BE2C (cell line): ENCODE measurements around the gene GPR37L1.
"Not testable (repeated sequence)": the region's sequence is repeated elsewhere in the genome, so short reads cannot be mapped to it uniquely, and the experiment has no call there.

ENCODE experiments used
- DNase-seq: peaks from one replicate; pipeline ENCODE4 v3.0.0-alpha.2; 2020
- H3K27me3 ChIP-seq: fragments of 250-450 bp; sonication (Bioruptor Pico); 2 replicates; pipeline ENCODE4 v1.5.1; 2020; ENCODE audit warnings: mild to moderate bottlenecking
- H3K36me3 ChIP-seq: fragments of 250-450 bp; sonication (Bioruptor Pico); 2 replicates; pipeline ENCODE4 v1.5.1; 2020; ENCODE audit warnings: mild to moderate bottlenecking
- H3K4me1 ChIP-seq: fragments of 250-450 bp; sonication (Bioruptor Pico); 2 replicates; pipeline ENCODE4 v1.5.1; 2020
- H3K4me3 ChIP-seq: 2 replicates; pipeline ENCODE4 v1.5.1; 2011; ENCODE audit warnings: low read depth, low read length
- H3K9me3 ChIP-seq: fragments of 250-450 bp; sonication (Bioruptor Pico); 2 replicates; pipeline ENCODE4 v1.5.1; 2020
- CTCF ChIP-seq: IDR thresholded peaks from 2 replicates; pipeline ENCODE4 v1.5.1; 2012; ENCODE audit warnings: mild to moderate bottlenecking, low read depth, low read length

GPR37L1 gene

DNA sequence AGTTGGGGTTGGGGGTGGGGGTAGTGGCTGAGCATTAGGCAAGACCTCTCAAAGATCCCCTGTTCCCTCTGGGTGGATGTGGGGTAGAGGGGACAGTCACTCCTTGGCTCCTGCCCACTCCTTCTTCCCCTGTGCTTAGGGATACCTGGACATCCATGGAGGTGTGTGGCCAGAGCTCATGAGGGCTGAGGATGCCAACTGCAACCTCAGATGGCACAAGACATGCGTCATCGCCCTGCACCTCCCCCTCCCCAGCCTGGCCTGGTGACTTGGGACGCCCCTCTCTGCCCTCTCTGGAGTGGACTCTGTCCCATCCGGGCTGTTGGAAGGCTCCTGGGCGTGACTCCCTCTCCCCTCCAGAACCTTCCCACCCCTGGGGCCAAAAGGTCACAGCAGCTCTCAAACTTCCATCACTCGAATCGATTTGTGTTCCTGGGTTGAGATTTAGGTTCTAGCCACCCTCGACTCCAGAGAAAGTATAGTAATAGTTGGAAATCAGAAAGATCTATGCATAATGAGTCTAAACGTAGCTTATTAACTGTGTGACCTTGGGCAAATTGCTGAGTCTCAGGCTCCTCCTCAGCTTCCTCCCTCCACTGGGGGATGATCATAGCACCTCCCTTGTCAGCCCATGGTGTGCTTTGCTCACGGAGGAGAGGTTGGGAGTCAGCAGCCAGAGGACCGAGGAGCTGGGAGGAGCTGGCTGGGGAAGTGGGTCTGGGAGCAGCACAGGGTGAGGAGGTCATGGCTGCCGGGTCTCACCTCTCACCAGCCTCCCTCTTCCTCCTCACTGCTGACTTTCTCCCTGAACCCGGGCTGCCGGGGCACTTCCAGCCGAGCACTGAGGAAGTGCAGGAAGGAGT is 39.9 kb downstream of the GPR37L1 start:
- no peak for TF ChIP-seq CTCF
- H3K4me3 ChIP-seq = no peak overlapping the region
- no peaks in the 10 kb centered on the region for H3K27me3 ChIP-seq
- DNase-seq = no peak
- H3K36me3 ChIP-seq = no peaks in the 10 kb centered on the region
- H3K9me3 ChIP-seq = no peaks in the 10 kb centered on the region
- peaks cover 3% of the 10 kb centered on the region for H3K4me1 ChIP-seq

GRCh38 chr1:202163281-202164270 is 40.9 kb downstream of the GPR37L1 start:
- Histone ChIP-seq H3K4me1 (peaks cover 9% of the 10 kb centered on the region), H3K4me3 (no peak overlapping the region), H3K36me3 (no peaks in the 10 kb centered on the region), H3K9me3 (no peaks in the 10 kb centered on the region), H3K27me3 (no peaks in the 10 kb centered on the region)
- no peak for DNase-seq
- TF ChIP-seq CTCF = no peak

GRCh38 chr1:202164271-202165037 is 41.7 kb downstream of the GPR37L1 start:
- H3K4me3 ChIP-seq = no peak overlapping the region
- no peak for TF ChIP-seq CTCF
- peaks cover 9% of the 10 kb centered on the region for H3K4me1 ChIP-seq
- H3K9me3 ChIP-seq = no peaks in the 10 kb centered on the region
- H3K36me3 ChIP-seq = no peaks in the 10 kb centered on the region
- no peak for DNase-seq
- no peaks in the 10 kb centered on the region for H3K27me3 ChIP-seq

DNA sequence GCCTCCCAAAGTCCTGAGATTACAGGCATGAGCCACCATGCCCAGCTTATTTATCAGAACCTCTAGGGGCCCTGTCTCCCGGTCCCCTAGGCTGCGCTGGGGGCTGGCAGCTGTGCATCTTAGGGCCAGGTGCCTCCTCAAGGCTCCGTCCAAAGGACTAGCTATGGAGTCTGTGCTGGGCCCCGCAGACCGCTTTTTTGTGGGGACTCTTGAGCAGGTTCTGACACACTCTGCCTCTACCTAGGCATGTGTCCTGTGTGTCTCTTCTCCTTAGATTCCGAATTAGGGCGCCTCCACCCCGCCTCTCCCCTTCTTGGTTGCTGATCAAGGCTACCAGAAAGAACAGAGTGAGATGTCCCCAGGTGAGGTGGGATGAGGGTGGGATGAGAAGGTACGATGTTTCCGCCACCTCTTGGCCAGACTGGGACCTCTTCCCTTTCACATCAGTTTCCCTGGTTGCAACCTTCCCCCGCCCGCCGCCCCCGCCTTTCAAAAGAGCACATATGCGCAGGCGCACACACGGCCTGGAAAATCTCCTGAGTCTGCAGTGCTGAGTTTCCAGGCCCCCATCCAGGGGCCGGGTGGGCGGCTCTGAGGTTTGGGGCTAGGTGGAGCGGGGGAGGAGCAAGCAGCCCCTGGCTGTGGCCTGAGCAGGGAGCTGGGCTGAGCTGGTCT is 42.7 kb downstream of the GPR37L1 start:
- H3K27me3 ChIP-seq = no peaks in the 10 kb centered on the region
- no peak overlapping the region for H3K4me3 ChIP-seq
- peaks cover 9% of the 10 kb centered on the region for H3K4me1 ChIP-seq
- DNase-seq = no peak
- H3K36me3 ChIP-seq = no peaks in the 10 kb centered on the region
- H3K9me3 ChIP-seq = no peaks in the 10 kb centered on the region
- TF ChIP-seq CTCF = no peak

DNA sequence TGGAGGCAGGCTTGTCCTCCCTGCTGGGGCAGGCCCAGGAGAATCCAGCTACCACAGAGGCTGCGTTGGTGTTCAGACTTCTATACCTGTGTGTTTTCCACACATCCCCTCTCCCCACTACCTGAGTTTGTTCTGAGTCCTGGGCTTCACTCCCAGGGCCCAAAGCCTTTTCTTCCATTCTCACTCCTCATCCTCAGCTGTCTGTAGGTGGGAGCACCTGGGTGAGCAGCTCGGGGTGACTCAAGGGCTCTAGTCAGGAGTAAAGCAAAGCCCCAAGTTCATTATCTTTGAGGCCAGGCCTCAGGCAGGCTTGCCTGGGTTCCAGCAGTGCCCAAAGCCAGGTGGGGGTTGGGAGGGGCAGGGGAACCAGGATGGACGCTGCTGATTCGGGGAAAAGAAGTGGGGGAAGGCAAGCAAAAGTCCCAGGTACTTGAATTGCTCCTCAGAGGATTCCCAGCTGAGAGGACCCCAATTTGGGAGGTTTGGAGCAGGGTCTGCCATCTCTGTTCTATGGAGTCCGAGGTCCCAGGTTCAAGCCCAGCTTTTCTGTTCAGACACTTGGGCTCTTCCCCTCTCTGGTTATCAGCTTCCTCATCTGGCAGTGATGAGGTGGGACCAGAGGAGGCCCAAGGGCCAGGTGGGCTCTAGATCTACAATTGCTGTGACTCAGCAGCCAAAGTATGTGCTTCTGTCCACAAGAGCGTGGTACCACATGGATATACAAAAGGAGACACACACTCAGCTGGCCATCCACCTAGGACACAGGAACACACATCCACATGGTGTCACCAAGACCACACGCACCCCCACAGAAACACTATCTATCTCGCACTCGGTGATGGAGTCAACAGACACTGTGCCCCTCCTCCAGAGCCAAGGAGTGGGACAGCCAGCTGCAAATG is 43.5 kb downstream of the GPR37L1 start:
- Histone ChIP-seq H3K4me3 (no peak overlapping the region), H3K9me3 (no peaks in the 10 kb centered on the region), H3K36me3 (no peaks in the 10 kb centered on the region), H3K27me3 (no peaks in the 10 kb centered on the region), H3K4me1 (peaks cover 9% of the 10 kb centered on the region)
- no peak for TF ChIP-seq CTCF
- DNase-seq = no peak

- not testable (repeated sequence) for H3K4me1 ChIP-seq, DNase-seq, H3K9me3 ChIP-seq, H3K27me3 ChIP-seq, H3K4me3 ChIP-seq, H3K36me3 ChIP-seq
Observed at GRCh38 chr1:202167054-202167453, 44.3 kb downstream of the GPR37L1 start.
